OCI-LY1 (cell line): Measurements from ENCODE around the gene MYO10.
"Not testable (repeated sequence)": the region's sequence is repeated elsewhere in the genome, so short reads cannot be mapped to it uniquely, and the experiment has no call there.

Experiments used
- H2AFZ ChIP-seq: fragments of 200-600 bp; sonication (generic), shearing (Covaris generic); 2 replicates; pipeline ENCODE4 v1.6.0; 2014; ENCODE audit warnings: antibody characterized with exemption, mild to moderate bottlenecking, low read length
- H3F3A ChIP-seq: fragments of 200-600 bp; sonication (generic), shearing (Covaris generic); 2 replicates; pipeline ENCODE4 v1.6.0; 2014; ENCODE audit warnings: mild to moderate bottlenecking, antibody characterized with exemption, low read length, moderate library complexity; ENCODE audit not compliant: insufficient read depth
- H3K27ac ChIP-seq: fragments of 200-600 bp; sonication (generic); 2 replicates; pipeline ENCODE4 v1.5.1; 2014; ENCODE audit warnings: low read length, mixed run types, mild to moderate bottlenecking, low read depth; ENCODE audit not compliant: poor library complexity, severe bottlenecking
- H3K27me3 ChIP-seq: fragments of 200-600 bp; sonication (generic); 2 replicates; pipeline ENCODE4 v1.6.0; 2014; ENCODE audit warnings: antibody characterized with exemption, mild to moderate bottlenecking, low read length, moderate library complexity; ENCODE audit not compliant: insufficient read depth
- H3K36me3 ChIP-seq: fragments of 200-600 bp; sonication (generic); 2 replicates; pipeline ENCODE4 v1.6.1; 2014; ENCODE audit warnings: mild to moderate bottlenecking, antibody characterized with exemption, low read length, moderate library complexity, mixed read lengths; ENCODE audit not compliant: insufficient read depth
- H3K4me1 ChIP-seq: fragments of 200-600 bp; sonication (generic); 2 replicates; pipeline ENCODE4 v1.5.1; 2014; ENCODE audit warnings: mild to moderate bottlenecking, low read length, moderate library complexity; ENCODE audit not compliant: insufficient read depth, severe bottlenecking
- H3K4me2 ChIP-seq: fragments of 200-600 bp; sonication (generic), shearing (Covaris generic); 2 replicates; pipeline ENCODE4 v1.6.1; 2014; ENCODE audit warnings: low read length
- H3K4me3 ChIP-seq: fragments of 200-600 bp; sonication (generic); 2 replicates; pipeline ENCODE4 v1.5.1; 2014; ENCODE audit warnings: low read length, low read depth, mild to moderate bottlenecking, mixed read lengths; ENCODE audit not compliant: poor library complexity, severe bottlenecking
- H3K79me2 ChIP-seq: fragments of 200-600 bp; shearing (Covaris generic); 2 replicates; pipeline ENCODE4 v1.6.1; 2016; ENCODE audit warnings: mixed run types, low read length, mixed read lengths; ENCODE audit not compliant: insufficient read depth
- H3K9ac ChIP-seq: fragments of 200-600 bp; sonication (generic), shearing (Covaris generic); 2 replicates; pipeline ENCODE4 v1.6.1; 2014; ENCODE audit warnings: mild to moderate bottlenecking, low read length, mixed read lengths
- H3K9me2 ChIP-seq: fragments of 200-600 bp; sonication (generic), shearing (Covaris generic); 2 replicates; pipeline ENCODE4 v1.6.1; 2014; ENCODE audit warnings: low read depth, mild to moderate bottlenecking, low read length, mixed read lengths
- H3K9me3 ChIP-seq: fragments of 200-600 bp; shearing (Covaris generic); 2 replicates; pipeline ENCODE4 v1.6.1; 2014; ENCODE audit warnings: low read length, mixed read lengths
- H4K20me1 ChIP-seq: fragments of 200-600 bp; sonication (generic), shearing (Covaris generic); 2 replicates; pipeline ENCODE4 v1.6.0; 2016; ENCODE audit warnings: mild to moderate bottlenecking, low read length; ENCODE audit not compliant: insufficient read depth
- EZH2 ChIP-seq: fragments of 200-600 bp; sonication (generic), shearing (Covaris generic); IDR thresholded peaks from 2 replicates; pipeline ENCODE4 v1.8.0; 2017; ENCODE audit warnings: borderline replicate concordance, mixed run types, mild to moderate bottlenecking, antibody characterized with exemption, low read length, moderate library complexity, mixed read lengths
- TF ChIP-seq, protein P1 (sequence below): fragments of 200-600 bp; sonication (generic), shearing (Covaris generic); IDR thresholded peaks from 2 replicates; pipeline ENCODE4 v1.5.1; 2017; ENCODE audit warnings: mild to moderate bottlenecking, antibody characterized with exemption, low read length, moderate library complexity, mixed read lengths

MYO10 gene

DNA sequence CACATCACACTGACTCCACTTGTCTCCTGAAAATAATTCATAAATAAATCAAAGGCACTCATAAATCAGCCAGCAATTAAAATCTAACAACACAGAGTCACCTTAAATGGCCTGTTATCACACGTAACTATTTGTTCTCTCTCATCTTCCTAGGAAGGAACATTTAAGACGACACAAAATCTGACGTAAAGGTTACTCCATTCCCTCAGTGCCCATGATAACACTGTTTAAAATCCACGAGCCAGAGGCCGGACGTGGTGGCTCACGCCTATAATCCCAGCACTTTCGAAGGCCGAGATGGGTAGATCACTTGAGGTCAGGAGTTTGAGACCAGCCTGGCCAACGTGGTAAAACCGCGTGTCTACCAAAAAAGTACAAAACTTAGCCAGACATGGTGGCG lies 56.4 kb downstream of the MYO10 start:
- no peaks in the 10 kb centered on the region for H3K27me3 ChIP-seq
- H3K36me3 ChIP-seq, result no peaks in the 10 kb centered on the region
- no peaks in the 10 kb centered on the region for H3K9me2 ChIP-seq
- no peak overlapping the region for H3K4me2 ChIP-seq
- H3K79me2 ChIP-seq, result no peaks in the 10 kb centered on the region
- no peak overlapping the region for H3K4me3 ChIP-seq
- H4K20me1 ChIP-seq, result no peaks in the 10 kb centered on the region
- no peaks in the 10 kb centered on the region for H3K4me1 ChIP-seq
- no peaks in the 10 kb centered on the region for H3K9me3 ChIP-seq
- H2AFZ ChIP-seq, result no peak overlapping the region
- H3K27ac ChIP-seq, result no peak overlapping the region
- no peaks in the 10 kb centered on the region for H3F3A ChIP-seq
- no peak overlapping the region for H3K9ac ChIP-seq
- TF ChIP-seq, protein P1, sequence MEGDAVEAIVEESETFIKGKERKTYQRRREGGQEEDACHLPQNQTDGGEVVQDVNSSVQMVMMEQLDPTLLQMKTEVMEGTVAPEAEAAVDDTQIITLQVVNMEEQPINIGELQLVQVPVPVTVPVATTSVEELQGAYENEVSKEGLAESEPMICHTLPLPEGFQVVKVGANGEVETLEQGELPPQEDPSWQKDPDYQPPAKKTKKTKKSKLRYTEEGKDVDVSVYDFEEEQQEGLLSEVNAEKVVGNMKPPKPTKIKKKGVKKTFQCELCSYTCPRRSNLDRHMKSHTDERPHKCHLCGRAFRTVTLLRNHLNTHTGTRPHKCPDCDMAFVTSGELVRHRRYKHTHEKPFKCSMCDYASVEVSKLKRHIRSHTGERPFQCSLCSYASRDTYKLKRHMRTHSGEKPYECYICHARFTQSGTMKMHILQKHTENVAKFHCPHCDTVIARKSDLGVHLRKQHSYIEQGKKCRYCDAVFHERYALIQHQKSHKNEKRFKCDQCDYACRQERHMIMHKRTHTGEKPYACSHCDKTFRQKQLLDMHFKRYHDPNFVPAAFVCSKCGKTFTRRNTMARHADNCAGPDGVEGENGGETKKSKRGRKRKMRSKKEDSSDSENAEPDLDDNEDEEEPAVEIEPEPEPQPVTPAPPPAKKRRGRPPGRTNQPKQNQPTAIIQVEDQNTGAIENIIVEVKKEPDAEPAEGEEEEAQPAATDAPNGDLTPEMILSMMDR, result no peak
- no peak for TF ChIP-seq EZH2

- Histone ChIP-seq H3K4me1 (no peaks in the 10 kb centered on the region), H3K9me3 (no peaks in the 10 kb centered on the region), H3F3A (no peaks in the 10 kb centered on the region), H3K4me3 (no peak overlapping the region), H3K79me2 (no peaks in the 10 kb centered on the region), H3K36me3 (no peaks in the 10 kb centered on the region), H3K4me2 (no peak overlapping the region), H4K20me1 (no peaks in the 10 kb centered on the region), H3K27ac (no peak overlapping the region), H2AFZ (no peak overlapping the region), H3K9ac (no peak overlapping the region), H3K27me3 (no peaks in the 10 kb centered on the region), H3K9me2 (no peaks in the 10 kb centered on the region)
- no peak for TF ChIP-seq EZH2
- TF ChIP-seq, protein P1, result no peak
These were observed 56.9 kb downstream of the MYO10 start for GRCh38 chr5:16879191-16879590.

GRCh38 chr5:16877267-16877935 lies 58.7 kb downstream of the MYO10 start:
- no peaks in the 10 kb centered on the region for H3F3A ChIP-seq
- no peak overlapping the region for H3K4me3 ChIP-seq
- H3K4me1 ChIP-seq, result no peaks in the 10 kb centered on the region
- H3K4me2 ChIP-seq, result no peak overlapping the region
- no peaks in the 10 kb centered on the region for H3K79me2 ChIP-seq
- H3K9ac ChIP-seq, result no peak overlapping the region
- H3K27ac ChIP-seq, result no peak overlapping the region
- H3K9me3 ChIP-seq, result no peaks in the 10 kb centered on the region; the same call in 1 of the 2 replicates
- no peak for TF ChIP-seq EZH2
- TF ChIP-seq, protein P1, result no peak
- H3K9me2 ChIP-seq, result no peaks in the 10 kb centered on the region
- no peaks in the 10 kb centered on the region for H3K36me3 ChIP-seq
- H4K20me1 ChIP-seq, result no peaks in the 10 kb centered on the region
- H3K27me3 ChIP-seq, result no peaks in the 10 kb centered on the region
- no peak overlapping the region for H2AFZ ChIP-seq

- H3K27ac ChIP-seq, H3K4me2 ChIP-seq, H3K9me3 ChIP-seq, H3K9ac ChIP-seq, H3F3A ChIP-seq, H2AFZ ChIP-seq, H3K79me2 ChIP-seq, H3K27me3 ChIP-seq, H3K4me1 ChIP-seq, H4K20me1 ChIP-seq, H3K9me2 ChIP-seq, H3K4me3 ChIP-seq, H3K36me3 ChIP-seq: not testable (repeated sequence)
These were observed 61.7 kb downstream of the MYO10 start for GRCh38 chr5:16874424-16874823.
